Heart right ventricle (tissue), 16 donors: ENCODE results near the gene ELL. TPM values are rescaled to one million over a fixed set of nuclear protein-coding genes. Genes with fewer than 3 reads are reported as not detected.
A peak's percentile ranks its signal among the peaks of the same experiment; 100 is the strongest.

ENCODE experiments used
- ATAC-seq, 8 donors: fragments of 200-7000 bp; cut with Tn5 transposase; one replicate each; pipeline ENCODE4 v1.9.1; 2020; ENCODE audit warnings: mild to moderate bottlenecking in 8 of 8, moderate library complexity in 8 of 8, moderate number of reproducible peaks in 1 of 8
- DNase-seq, 2 donors: peaks; one replicate each; pipeline ENCODE4 v3.0.0-alpha.2; 2020
- H3K27ac ChIP-seq, 10 donors: fragments of 200-600 bp; sonication (generic) in 2 of 10; one replicate each; pipeline versions ENCODE4 v1.5.0 to v1.8.0; 2020 to 2022; ENCODE audit warnings: mild to moderate bottlenecking in 3 of 10
- H3K27me3 ChIP-seq, 7 donors: fragments of 200-600 bp; one replicate each; pipeline ENCODE4 v1.8.0; 2021 to 2022; ENCODE audit warnings: mild to moderate bottlenecking in 2 of 7
- H3K36me3 ChIP-seq, 9 donors: fragments of 200-600 bp; sonication (generic) in 1 of 9; one replicate each; pipeline versions ENCODE4 v1.5.0 to v1.8.0; 2020 to 2022; ENCODE audit warnings: mild to moderate bottlenecking in 2 of 9
- H3K4me1 ChIP-seq, 9 donors: fragments of 200-600 bp; sonication (generic) in 1 of 9; one replicate each; pipeline versions ENCODE4 v1.5.0 to v1.8.0; 2020 to 2022; ENCODE audit warnings: mild to moderate bottlenecking in 4 of 9
- H3K4me3 ChIP-seq, 10 donors: fragments of 200-600 bp; sonication (generic) in 2 of 10; one replicate each; pipeline versions ENCODE4 v1.5.0 to v1.8.0; 2020 to 2022; ENCODE audit warnings: mild to moderate bottlenecking in 7 of 10, moderate library complexity in 2 of 10
- H3K9me3 ChIP-seq, 11 donors: fragments of 200-600 bp in 10 of 11; sonication (generic) in 2 of 11; one replicate each; pipeline versions ENCODE4 v1.5.0 to v1.8.0; 2013 to 2022; ENCODE audit warnings: mild to moderate bottlenecking in 2 of 11, control low read depth in 1 of 11, moderate library complexity in 1 of 11
- CTCF ChIP-seq, 9 donors: fragments of 200-600 bp; sonication (generic) in 2 of 9; IDR thresholded peaks; one replicate each; pipeline versions ENCODE4 v1.5.0 to v1.8.0; 2021 to 2022; ENCODE audit warnings: antibody characterized with exemption in 9 of 9, mild to moderate bottlenecking in 5 of 9, moderate library complexity in 1 of 9
- WGBS, 2 donors: extraction: QIAGEN DNeasy Blood & Tissue Kit; methylation state at CpG; one replicate each; pipeline ENCODE4 v1.1.7; 2013; ENCODE audit warnings: inconsistent platforms in 1 of 2; 5-methylcytosine and 5-hydroxymethylcytosine counted together
- intact Hi-C, 10 donors: fragments of 100-400 bp; cut with DNase I; formaldehyde crosslinking; loops; one replicate each; pipeline versions ENCODE4 v1.11.1 to v1.14.2; 2022
- polyA plus RNA-seq, 2 donors: library from polyadenylated mRNA; stranded (reverse); fragments of 200-250 nt; gene quantifications; one replicate each; pipeline ENCODE4 v1.2.3, GENCODE V29; 2013
- total RNA-seq, 10 donors: library from RNA; stranded (reverse); fragmentation: NEBNext Ultra II Directional in 3 of 10; extraction: Animal tissue kit (Norgen Biotek cat#: 25700) in 3 of 10; gene quantifications; one replicate each; pipeline versions ENCODE4 v1.2.1 to v1.2.4, GENCODE V29; 2021 to 2023
- donor health status: Arrhythmogenic right ventricular cardiomyopathy.
- donor health status: ischemic (EF 13 %, LVEDD 7.1; RV severe dilation, severe dysfunction).
- donor health status: healthy with polysubstance abuse.
- donor health status: DM: no; HTN: yes; CAD: no.
- donor health status: DM: no; HTN: no; CAD: no.
- donor health status: ischemic (EF 25% LVEDD 6.9; RV normal size, moderate dysfunction).
- donor health status: ischemic (EF 25% LVEDD 5.7; RV mildly dilated, moderate dysfunction).
- donor health status: healthy.
- donor health status: DM: yes; HTN: yes; CAD: no.
- donor health status: Ischemic cardiomyopathy.
- donor health status: ischemic (EF 35%, LVEDD 5.7; RV mildly dilated, moderate dysfunction).
- donor health status: nonischemic (EF 11% LVEDD 7.7; RV severe dilation, severe dysfunction).
- donor health status: DM: yes; HTN: yes; CAD: no.
- donor health status: PGD.
- donor health status: ischemic (EF 29% LVEDD 5.4; RV normal size, mild dysfunction).
- donor health status: nonischemic (EF 23%, LVEDD 6.1; RV moderate dilation, normal function).

The ELL gene
- total and polyA plus RNA-seq, 12 donors, result 4.0 to 13.1 (median 6.8) TPM

GRCh38 chr19:18500799-18501198, 21.1 kb downstream of the ELL start:
- no peak overlapping the region for H3K4me3 ChIP-seq
- H3K36me3 ChIP-seq, result no peaks in the 10 kb centered on the region
- 18 to 41% methylated on average over 11 of the region's 11 CpGs for WGBS, 2 donors
- DNase-seq, result peak; percentile 66 to 68
- H3K27ac ChIP-seq, result peak overlapping the region in 9 of 10 donors; percentile 40 to 90 (median 66)
- intact Hi-C loops, result loop anchor here in 2 of 10 donors (5.0 kb wide), 2 partner anchors 33 to 38 kb away; no protein-coding TSS in a partner anchor
- no peak for TF ChIP-seq CTCF (IDR thresholded peaks at IDR 0.05)
- peak; percentile 12 to 53 (median 38) for ATAC-seq
- H3K27me3 ChIP-seq, result no peaks in the 10 kb centered on the region
- H3K9me3 ChIP-seq, result no peaks in the 10 kb centered on the region
- peaks cover 64 to 100% (median 94%) of the 10 kb centered on the region in 9 donors for H3K4me1 ChIP-seq

DNA sequence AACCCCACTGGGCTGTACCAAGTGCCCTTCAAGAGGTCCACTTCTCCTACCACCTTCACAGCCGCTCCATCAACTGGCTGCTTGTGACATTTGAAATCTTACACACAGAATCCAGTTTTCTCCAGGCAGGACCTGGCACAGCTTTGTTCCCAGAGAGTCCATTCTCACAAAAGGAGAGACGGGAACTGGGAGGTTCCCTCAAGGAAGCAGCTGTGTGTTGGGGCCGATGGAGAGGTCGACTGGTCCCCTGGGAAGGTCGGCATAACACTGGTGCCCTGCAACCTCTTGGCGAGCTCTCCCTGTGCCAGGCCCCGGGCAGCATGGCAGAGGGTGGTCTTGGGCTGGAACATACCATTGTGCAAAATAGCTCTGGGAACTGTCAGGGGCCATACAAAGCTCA, 21.5 kb downstream of the ELL start:
- ATAC-seq (peak; percentile 5 to 52 (median 24)), DNase-seq (peak; percentile 48 to 66)
- TF ChIP-seq CTCF (IDR thresholded peaks at IDR 0.05), result no peak
- Histone ChIP-seq H3K4me3 (no peak overlapping the region), H3K27me3 (no peaks in the 10 kb centered on the region), H3K36me3 (no peaks in the 10 kb centered on the region), H3K27ac (peak overlapping the region in 9 of 10 donors; percentile 40 to 90 (median 66)), H3K9me3 (no peaks in the 10 kb centered on the region), H3K4me1 (peaks cover 63 to 100% (median 94%) of the 10 kb centered on the region in 9 donors)
- 22 to 30% methylated on average over 7 of the region's 7 CpGs for WGBS, 2 donors
- intact Hi-C loops, result loop anchor here in 2 of 10 donors (5.0 kb wide), 2 partner anchors 33 to 38 kb away; no protein-coding TSS in a partner anchor

DNA sequence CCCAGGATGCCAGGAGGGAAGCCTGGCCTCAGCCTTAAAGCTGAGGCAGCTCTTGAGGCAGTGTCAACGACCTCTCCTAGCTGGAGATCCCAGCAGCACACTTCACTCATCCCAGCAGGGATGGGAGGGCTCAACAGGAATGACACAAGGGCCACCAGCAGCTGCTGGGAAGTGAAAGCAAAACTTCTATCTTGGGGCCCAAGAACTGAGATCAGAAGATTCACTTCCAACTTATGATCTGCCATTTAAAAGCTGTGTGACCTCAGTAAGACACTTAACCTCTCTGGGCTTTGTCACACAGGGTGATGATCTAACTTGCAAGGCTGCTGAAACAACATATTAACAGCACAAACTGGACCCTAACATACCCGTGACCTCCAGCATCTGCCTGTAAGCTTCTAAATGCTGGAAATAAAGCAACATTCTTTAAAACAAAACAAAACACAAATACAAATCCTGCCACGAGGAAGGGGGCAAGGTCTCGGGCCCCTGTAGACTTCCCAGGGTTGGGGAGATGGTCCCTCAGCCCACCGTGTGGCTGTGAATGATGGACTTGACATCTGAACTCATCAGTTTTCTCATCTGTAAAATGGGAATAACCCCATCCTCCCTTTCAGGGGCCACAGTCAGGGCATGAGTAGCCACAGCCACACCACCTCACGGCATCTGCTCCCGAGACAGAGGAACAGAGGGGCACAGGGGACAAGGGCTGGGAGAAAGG, 22.7 kb downstream of the ELL start:
- Histone ChIP-seq H3K27me3 (no peaks in the 10 kb centered on the region), H3K4me3 (no peak overlapping the region), H3K4me1 (peaks cover 54 to 100% (median 94%) of the 10 kb centered on the region in 9 donors), H3K9me3 (no peaks in the 10 kb centered on the region), H3K27ac (peak overlapping the region in 9 of 10 donors; percentile 40 to 90 (median 66)), H3K36me3 (no peaks in the 10 kb centered on the region)
- 83 to 84% methylated on average over 7 of the region's 7 CpGs for WGBS, 2 donors
- TF ChIP-seq CTCF (IDR thresholded peaks at IDR 0.05), result no peak
- intact Hi-C loops, result no loop called here
- ATAC-seq (no peak), DNase-seq (no peak)

DNA sequence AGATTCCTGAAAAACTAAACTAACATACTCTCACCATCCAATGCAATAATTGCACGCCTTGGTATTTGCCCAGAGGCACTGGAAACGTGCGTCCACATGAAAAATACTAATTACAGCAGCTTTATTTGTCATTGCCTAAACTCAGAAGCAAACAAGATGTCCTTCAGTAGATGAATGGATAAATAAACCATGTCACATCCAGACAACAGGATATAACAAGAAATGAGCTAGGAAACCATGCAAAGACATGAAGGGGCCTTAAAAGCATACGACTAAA, 25.0 kb downstream of the ELL start:
- no peak for DNase-seq
- no peaks in the 10 kb centered on the region for H3K36me3 ChIP-seq
- WGBS, 2 donors, result 92 to 93% methylated on average over 4 of the region's 4 CpGs
- peak overlapping the region in 1 of 10 donors; percentile 76 for H3K27ac ChIP-seq
- intact Hi-C loops, result no loop called here
- H3K9me3 ChIP-seq, result no peaks in the 10 kb centered on the region
- no peak for ATAC-seq
- no peak for TF ChIP-seq CTCF (IDR thresholded peaks at IDR 0.05)
- H3K4me1 ChIP-seq, result peaks cover 36 to 99% (median 92%) of the 10 kb centered on the region in 9 donors
- no peaks in the 10 kb centered on the region for H3K27me3 ChIP-seq
- no peak overlapping the region for H3K4me3 ChIP-seq
